Mucosa of rectum (tissue), 2 donors: ENCODE results near the gene ZNF410.
"Not testable (repeated sequence)": the region's sequence is repeated elsewhere in the genome, so short reads cannot be mapped to it uniquely, and the experiment has no call there.

Experiments used
- H3K27ac ChIP-seq, 2 donors: one replicate each; pipeline ENCODE4 v1.7.0; 2013; ENCODE audit warnings: inconsistent platforms in 2 of 2, low read depth in 2 of 2, low read length in 2 of 2
- H3K27me3 ChIP-seq, 2 donors: one replicate each; pipeline ENCODE4 v1.7.0; 2013; ENCODE audit warnings: low read length in 2 of 2; ENCODE audit not compliant: control insufficient read depth in 2 of 2, insufficient read depth in 2 of 2
- H3K36me3 ChIP-seq, 2 donors: one replicate each; pipeline ENCODE4 v1.7.0; 2013; ENCODE audit warnings: low read length in 2 of 2; ENCODE audit not compliant: control insufficient read depth in 2 of 2, insufficient read depth in 2 of 2
- H3K4me1 ChIP-seq, 2 donors: one replicate each; pipeline ENCODE4 v1.7.0; 2013; ENCODE audit warnings: low read length in 2 of 2, mild to moderate bottlenecking in 1 of 2; ENCODE audit not compliant: control insufficient read depth in 2 of 2, insufficient read depth in 2 of 2
- H3K4me3 ChIP-seq, 2 donors: one replicate each; pipeline ENCODE4 v1.7.0; 2013; ENCODE audit warnings: low read length in 2 of 2
- H3K9ac ChIP-seq, 2 donors: one replicate each; pipeline ENCODE4 v1.7.0; 2013; ENCODE audit warnings: low read length in 2 of 2, low read depth in 1 of 2, mild to moderate bottlenecking in 1 of 2
- H3K9me3 ChIP-seq, 2 donors: one replicate each; pipeline ENCODE4 v1.7.0; 2013; ENCODE audit warnings: low read length in 2 of 2; ENCODE audit not compliant: control insufficient read depth in 2 of 2
- donor health status: healthy.
- donor health status: Normal muscosa, but diverticular disease.

ZNF410 gene

DNA sequence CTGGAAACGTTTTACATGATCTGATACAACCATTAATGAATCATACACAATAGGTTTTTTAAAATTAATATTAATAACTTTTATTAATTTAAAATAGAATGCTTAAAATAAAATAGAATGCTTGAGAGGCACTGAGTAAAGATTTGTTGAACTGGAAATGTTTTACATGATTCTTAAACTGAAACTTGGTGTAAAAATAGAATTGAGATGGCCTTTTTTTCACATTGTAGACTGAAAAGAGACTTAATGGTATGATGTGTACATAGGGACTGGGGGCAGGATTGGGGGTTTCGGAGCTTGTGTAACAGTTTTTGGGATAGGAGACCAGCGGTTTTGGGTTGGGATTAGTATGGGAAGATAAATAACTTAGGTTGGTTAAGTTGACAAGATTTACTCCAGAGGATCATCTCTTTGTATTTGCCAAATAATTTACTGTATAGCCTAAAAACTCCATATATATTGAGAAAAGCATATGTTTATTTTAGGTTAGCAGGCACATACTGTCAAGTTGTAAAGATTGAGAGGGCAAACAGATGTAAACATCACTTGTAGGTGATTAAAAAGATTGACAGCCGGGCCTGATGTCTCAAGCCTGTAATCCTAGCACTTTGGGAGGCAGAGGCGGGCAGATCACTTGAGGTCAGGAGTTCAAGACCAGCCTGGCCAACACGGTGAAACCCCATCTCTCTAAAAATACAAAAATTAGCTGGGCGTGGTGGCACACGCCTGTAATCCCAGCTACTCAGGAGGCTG is 2.0 kb upstream of the ZNF410 start:
- H3K9me3 ChIP-seq: no peaks in the 10 kb centered on the region
- H3K4me1 ChIP-seq: peaks cover 14 to 19% of the 10 kb centered on the region in 2 donors
- no peak overlapping the region for H3K9ac ChIP-seq
- no peak overlapping the region for H3K4me3 ChIP-seq
- no peaks in the 10 kb centered on the region for H3K27me3 ChIP-seq
- no peak overlapping the region for H3K27ac ChIP-seq
- no peaks in the 10 kb centered on the region for H3K36me3 ChIP-seq

- Histone ChIP-seq H3K9ac (peak overlapping the region; percentile 78 to 97), H3K36me3 (peaks cover 2 to 6% of the 10 kb centered on the region in 2 donors), H3K4me1 (peaks cover 14 to 19% of the 10 kb centered on the region in 2 donors), H3K9me3 (no peaks in the 10 kb centered on the region), H3K27ac (peak overlapping the region; percentile 85 to 92), H3K4me3 (peak overlapping the region; percentile 68 to 96), H3K27me3 (no peaks in the 10 kb centered on the region)
These were observed 608 bp downstream of the ZNF410 start for GRCh38 chr14:73887318-73887616.

DNA sequence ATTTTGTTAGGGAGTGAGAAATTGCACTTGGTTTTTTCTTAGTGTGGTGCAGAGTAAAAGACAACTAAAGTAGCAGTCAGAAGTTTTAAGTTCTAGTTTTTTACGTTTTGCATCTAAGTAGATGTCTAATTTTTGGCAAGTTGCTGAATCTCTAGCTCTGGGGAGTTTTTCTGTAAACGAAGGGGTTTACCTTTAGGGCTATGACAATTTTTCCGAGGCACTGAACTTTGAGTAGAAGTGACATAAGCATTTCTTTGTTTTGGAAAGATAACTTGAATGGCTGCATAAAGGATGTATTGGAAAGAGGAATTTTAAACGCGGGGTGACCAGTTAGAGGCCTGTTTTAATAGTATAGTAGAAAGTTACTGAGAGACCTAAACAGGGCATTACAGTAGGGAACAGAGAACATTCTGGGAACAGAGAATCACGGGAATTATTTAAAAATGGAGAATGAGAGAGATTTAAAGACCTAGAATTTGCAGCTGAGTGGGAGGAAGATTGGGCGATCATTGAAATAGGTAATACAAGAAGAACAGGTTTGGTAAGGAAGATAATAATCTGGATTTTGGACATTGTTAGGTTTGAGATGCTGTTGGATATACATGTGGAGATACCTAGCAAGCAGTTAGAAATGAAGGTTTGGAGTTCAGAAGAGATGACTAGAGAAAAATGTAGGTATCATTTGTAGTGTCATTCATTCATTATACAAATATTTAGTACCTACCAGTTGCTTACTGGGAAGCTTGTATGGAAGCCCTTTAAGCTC is 1.2 kb downstream of the ZNF410 start:
- Histone ChIP-seq H3K4me3 (peak overlapping the region; percentile 68 to 96), H3K27me3 (no peaks in the 10 kb centered on the region), H3K9me3 (no peaks in the 10 kb centered on the region), H3K36me3 (peaks cover 4 to 6% of the 10 kb centered on the region in 2 donors), H3K27ac (no peak overlapping the region), H3K9ac (peak overlapping the region; percentile 78 to 97), H3K4me1 (peaks cover 14 to 19% of the 10 kb centered on the region in 2 donors)

- Histone ChIP-seq H3K4me3 (peak overlapping the region in 1 of 2 donors; percentile 96), H3K27ac (no peak overlapping the region)
These were observed 1.7 kb downstream of the ZNF410 start for GRCh38 chr14:73888460-73888725.

GRCh38 chr14:73888971-73889370 is 2.3 kb downstream of the ZNF410 start:
- Histone ChIP-seq H3K4me3 (no peak overlapping the region), H3K27ac (no peak overlapping the region), H3K36me3 (peaks cover 14 to 15% of the 10 kb centered on the region in 2 donors), H3K9ac (no peak overlapping the region), H3K27me3 (no peaks in the 10 kb centered on the region), H3K9me3 (no peaks in the 10 kb centered on the region), H3K4me1 (peaks cover 14 to 19% of the 10 kb centered on the region in 2 donors)

More at GRCh38 chr14:73888460-73888725, 1.7 kb downstream of the ZNF410 start:
- peaks cover 9 to 10% of the 10 kb centered on the region in 2 donors for H3K36me3 ChIP-seq
- H3K4me1 ChIP-seq: peaks cover 14 to 19% of the 10 kb centered on the region in 2 donors
- no peaks in the 10 kb centered on the region for H3K27me3 ChIP-seq
- H3K9me3 ChIP-seq: no peaks in the 10 kb centered on the region
- H3K9ac ChIP-seq: no peak overlapping the region

DNA sequence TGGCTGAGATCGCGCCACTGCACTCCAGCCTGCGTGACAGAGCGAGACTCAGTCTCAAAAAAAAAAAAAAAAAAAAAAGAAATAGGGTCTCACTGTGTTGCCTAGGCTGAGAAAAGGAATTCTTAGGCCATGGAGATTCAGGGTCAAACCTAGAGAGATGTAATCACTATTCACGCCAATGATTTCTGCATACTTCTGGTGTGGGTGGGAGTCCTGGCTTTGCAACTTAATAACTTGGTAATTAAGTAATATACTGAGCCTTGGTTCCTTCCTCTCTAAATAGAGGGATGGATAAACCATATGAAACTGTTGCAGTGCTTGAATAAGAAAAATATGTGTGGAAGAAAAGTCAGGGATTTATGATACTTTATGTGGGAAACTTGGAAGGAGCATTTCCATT is 2.7 kb downstream of the ZNF410 start:
- no peaks in the 10 kb centered on the region for H3K27me3 ChIP-seq
- H3K27ac ChIP-seq: no peak overlapping the region
- no peak overlapping the region for H3K9ac ChIP-seq
- peaks cover 14 to 19% of the 10 kb centered on the region in 2 donors for H3K4me1 ChIP-seq
- H3K4me3 ChIP-seq: no peak overlapping the region
- peaks cover 18 to 19% of the 10 kb centered on the region in 2 donors for H3K36me3 ChIP-seq
- no peaks in the 10 kb centered on the region for H3K9me3 ChIP-seq

- not testable (repeated sequence) for H3K27me3 ChIP-seq, H3K9me3 ChIP-seq, H3K4me1 ChIP-seq, H3K4me3 ChIP-seq, H3K27ac ChIP-seq, H3K9ac ChIP-seq
- H3K36me3 ChIP-seq: peaks cover 51 to 59% of the 10 kb centered on the region in 2 donors
These were observed 7.6 kb downstream of the ZNF410 start for GRCh38 chr14:73894180-73894687.

- Histone ChIP-seq H3K4me3 (no peak overlapping the region), H3K27me3 (no peaks in the 10 kb centered on the region), H3K27ac (no peak overlapping the region), H3K9ac (no peak overlapping the region), H3K4me1 (no peaks in the 10 kb centered on the region), H3K9me3 (no peaks in the 10 kb centered on the region), H3K36me3 (peaks cover 62 to 64% of the 10 kb centered on the region in 2 donors)
These were observed 9.3 kb downstream of the ZNF410 start for GRCh38 chr14:73895939-73896338.

DNA sequence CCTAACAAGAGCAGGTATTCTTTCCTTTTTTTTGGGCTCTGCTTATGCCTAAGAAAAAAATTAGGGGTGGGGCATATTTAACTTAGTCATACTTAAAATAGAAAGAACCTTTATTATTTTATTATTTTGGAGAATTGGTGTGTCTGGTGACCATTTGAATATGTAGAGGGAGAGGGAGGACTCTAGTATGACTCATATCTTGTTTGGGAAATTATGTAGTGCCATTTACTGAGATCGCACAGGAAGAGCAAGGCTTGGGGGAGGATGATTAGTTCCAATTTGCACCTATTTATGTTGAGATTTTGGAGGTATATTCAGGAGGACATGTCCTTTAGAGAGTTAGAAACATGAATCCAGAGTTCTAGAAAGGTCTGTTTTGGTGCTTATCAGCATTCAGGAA is 9.9 kb downstream of the ZNF410 start:
- Histone ChIP-seq H3K27ac (no peak overlapping the region), H3K27me3 (no peaks in the 10 kb centered on the region), H3K9ac (no peak overlapping the region), H3K4me3 (no peak overlapping the region), H3K9me3 (no peaks in the 10 kb centered on the region), H3K36me3 (peaks cover 62 to 64% of the 10 kb centered on the region in 2 donors), H3K4me1 (no peaks in the 10 kb centered on the region)

DNA sequence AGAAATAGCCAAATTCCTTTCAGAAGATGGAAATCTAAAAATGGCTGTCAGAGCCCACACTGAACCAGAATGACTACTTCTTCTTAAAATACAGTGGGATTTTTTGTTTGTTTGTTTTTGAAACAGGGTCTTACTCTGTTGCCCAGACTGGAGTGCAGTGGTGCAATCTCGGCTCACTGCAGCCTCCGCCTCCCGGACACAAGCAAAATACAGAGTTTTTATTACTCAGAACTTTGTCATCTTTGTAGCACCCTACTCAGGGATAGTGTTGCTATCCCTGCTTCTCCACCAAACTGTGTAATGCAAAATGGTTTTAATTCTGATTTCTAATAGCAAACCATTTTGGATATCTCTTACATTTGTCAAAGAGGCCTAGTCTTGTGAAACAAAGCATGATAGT is 16.4 kb downstream of the ZNF410 start:
- Histone ChIP-seq H3K36me3 (peaks cover 48 to 60% of the 10 kb centered on the region in 2 donors), H3K4me3 (no peak overlapping the region), H3K27me3 (no peaks in the 10 kb centered on the region), H3K9ac (no peak overlapping the region), H3K27ac (no peak overlapping the region), H3K9me3 (no peaks in the 10 kb centered on the region), H3K4me1 (no peaks in the 10 kb centered on the region)
